ENCODE results near the gene MRPS34.

- TF ChIP-seq POLR2A (IDR thresholded peaks at IDR 0.05) (no peak), CTCF (IDR thresholded peaks at IDR 0.05) (no peak)
Measured at GRCh38 chr16:1766231-1766630, 6.7 kb downstream of the MRPS34 start.

Measured in lower leg skin (tissue), 3 donors.